Endothelial cell (in vitro differentiated cells): ENCODE data around the gene NAA25. TPM values are rescaled to one million over a fixed set of nuclear protein-coding genes. Genes with fewer than 3 reads are reported as not detected.

Experiments
- DNase-seq: peaks from one replicate; pipeline ENCODE4 v3.0.0; 2021; ENCODE audit warnings: low spot score
- H3K27ac Mint-ChIP-seq: one replicate; pipeline ENCODE4 v1.8.0; 2021; ENCODE audit warnings: mixed read lengths, inconsistent platforms; ENCODE audit not compliant: unreplicated experiment
- H3K27me3 Mint-ChIP-seq: one replicate; pipeline ENCODE4 v1.8.0; 2021; ENCODE audit warnings: mild to moderate bottlenecking, moderate library complexity, mixed read lengths, inconsistent platforms; ENCODE audit not compliant: unreplicated experiment
- H3K36me3 Mint-ChIP-seq: one replicate; pipeline ENCODE4 v1.8.0; 2021; ENCODE audit warnings: mild to moderate bottlenecking, low read depth, mixed read lengths, inconsistent platforms; ENCODE audit not compliant: unreplicated experiment
- H3K4me1 Mint-ChIP-seq: one replicate; pipeline ENCODE4 v1.8.0; 2021; ENCODE audit warnings: mild to moderate bottlenecking, mixed read lengths, inconsistent platforms; ENCODE audit not compliant: unreplicated experiment
- H3K4me3 Mint-ChIP-seq: one replicate; pipeline ENCODE4 v1.8.0; 2021; ENCODE audit warnings: mild to moderate bottlenecking, mixed read lengths, inconsistent platforms; ENCODE audit not compliant: unreplicated experiment
- H3K9me3 Mint-ChIP-seq: one replicate; pipeline ENCODE4 v1.8.0; 2021; ENCODE audit warnings: mixed read lengths, inconsistent platforms; ENCODE audit not compliant: unreplicated experiment
- long read RNA-seq: library from polyadenylated mRNA; unstranded; transcript quantifications from one replicate; pipeline ENCODE4 v2.0.0, GENCODE V29; 2020; ENCODE audit not compliant: unreplicated experiment
- total RNA-seq: library from RNA; stranded (reverse); fragmentation: NEBNext Ultra II Directional; extraction: Animal tissue kit (Norgen Biotek cat#: 25700); gene quantifications from one replicate; pipeline ENCODE4 v1.2.1, GENCODE V29; 2021; ENCODE audit not compliant: unreplicated experiment
- TF ChIP-seq, protein P1 (sequence below): fragments of 200-600 bp; sonication (generic); IDR thresholded peaks from one replicate; pipeline ENCODE4 v1.5.0; 2021; ENCODE audit warnings: antibody characterized with exemption; ENCODE audit not compliant: unreplicated experiment

NAA25 gene
- total RNA-seq: 23.4 TPM
- long read RNA-seq, partial matches to known transcripts: 7 of 10 reads
- long read RNA-seq, other reads (novel, unspliced or antisense): 3 of 10 reads

DNA sequence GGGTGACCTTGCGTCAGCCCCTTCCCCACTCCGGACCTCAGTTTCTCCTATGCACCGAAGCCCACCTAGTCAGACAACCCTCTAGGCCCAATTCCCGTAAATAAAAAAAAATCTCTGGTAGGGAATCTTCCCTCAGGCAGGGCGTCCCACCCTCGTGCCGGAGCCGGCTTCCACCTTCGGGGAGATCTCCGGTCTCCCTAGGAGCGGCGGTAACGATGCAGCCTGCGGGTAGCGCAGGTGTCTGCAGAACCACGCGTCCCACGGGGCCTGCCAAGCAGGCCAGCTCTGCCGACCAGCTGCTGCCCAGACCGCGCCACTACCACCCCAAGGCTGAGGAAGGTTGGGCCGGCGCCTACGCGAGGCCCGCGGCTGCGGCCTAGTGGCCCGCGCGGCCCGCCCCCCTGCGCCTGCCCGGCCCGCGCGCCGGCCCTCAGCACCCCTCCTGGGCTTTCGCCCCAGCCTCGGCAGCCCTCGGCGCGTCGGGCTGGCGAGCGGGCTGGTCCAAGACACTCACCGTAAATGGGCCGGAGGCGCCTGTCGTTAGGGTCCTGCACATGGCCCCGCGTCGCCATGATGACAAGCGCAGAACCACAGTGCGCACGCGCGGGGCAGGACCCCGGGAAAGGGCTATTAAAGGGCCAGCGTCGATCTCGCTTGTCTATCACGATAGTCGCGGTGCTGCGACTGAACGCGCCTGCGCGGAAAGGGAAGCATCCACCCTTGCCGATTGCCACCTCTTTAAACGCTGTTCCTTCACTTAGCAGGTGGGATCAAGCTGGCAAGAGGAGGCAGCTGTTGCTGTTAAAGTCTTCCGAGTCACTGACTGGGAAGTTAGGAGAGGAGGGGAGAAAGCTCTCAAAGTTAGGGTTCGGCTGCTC is at the start of gene NAA25:
Gene NAA25, minus strand, starts transcription at position 582 of the 878 bp plus-strand sequence. Its CDS starts 10 bp downstream, at position 572.
- DNase-seq: peak; percentile 92
- peaks cover 7% of the 10 kb centered on the region for H3K27me3 Mint-ChIP-seq

DNA sequence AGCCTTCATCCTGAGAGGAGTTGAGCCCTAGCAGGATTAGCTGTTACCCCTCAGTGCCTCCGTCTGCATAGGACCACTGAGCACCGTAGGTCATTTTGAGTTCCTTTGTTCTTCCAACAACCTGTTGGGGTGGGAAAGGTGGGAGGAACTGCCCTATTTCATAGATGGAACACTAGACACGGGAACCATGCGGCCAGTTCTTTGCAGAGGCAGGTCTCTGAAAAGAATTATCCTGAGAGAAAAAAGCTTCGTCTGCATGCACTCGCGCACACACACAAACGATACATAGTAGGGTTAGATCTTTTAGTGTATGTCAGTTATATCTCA is 45.3 kb upstream of the NAA25 start:
- Mint-ChIP-seq H3K36me3 (peaks cover 52% of the 10 kb centered on the region), H3K4me1 (peaks cover 5% of the 10 kb centered on the region), H3K9me3 (no peaks in the 10 kb centered on the region), H3K4me3 (peak overlapping the region; percentile 42), H3K27me3 (no peaks in the 10 kb centered on the region), H3K27ac (no peak overlapping the region)
- TF ChIP-seq, protein P1, sequence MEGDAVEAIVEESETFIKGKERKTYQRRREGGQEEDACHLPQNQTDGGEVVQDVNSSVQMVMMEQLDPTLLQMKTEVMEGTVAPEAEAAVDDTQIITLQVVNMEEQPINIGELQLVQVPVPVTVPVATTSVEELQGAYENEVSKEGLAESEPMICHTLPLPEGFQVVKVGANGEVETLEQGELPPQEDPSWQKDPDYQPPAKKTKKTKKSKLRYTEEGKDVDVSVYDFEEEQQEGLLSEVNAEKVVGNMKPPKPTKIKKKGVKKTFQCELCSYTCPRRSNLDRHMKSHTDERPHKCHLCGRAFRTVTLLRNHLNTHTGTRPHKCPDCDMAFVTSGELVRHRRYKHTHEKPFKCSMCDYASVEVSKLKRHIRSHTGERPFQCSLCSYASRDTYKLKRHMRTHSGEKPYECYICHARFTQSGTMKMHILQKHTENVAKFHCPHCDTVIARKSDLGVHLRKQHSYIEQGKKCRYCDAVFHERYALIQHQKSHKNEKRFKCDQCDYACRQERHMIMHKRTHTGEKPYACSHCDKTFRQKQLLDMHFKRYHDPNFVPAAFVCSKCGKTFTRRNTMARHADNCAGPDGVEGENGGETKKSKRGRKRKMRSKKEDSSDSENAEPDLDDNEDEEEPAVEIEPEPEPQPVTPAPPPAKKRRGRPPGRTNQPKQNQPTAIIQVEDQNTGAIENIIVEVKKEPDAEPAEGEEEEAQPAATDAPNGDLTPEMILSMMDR: no peak
- DNase-seq: no peak

More for the DNA sequence above, at the start of gene NAA25:
- Mint-ChIP-seq H3K36me3 (no peaks in the 10 kb centered on the region), H3K9me3 (no peaks in the 10 kb centered on the region), H3K4me3 (peak within 1 kb of the TSS; percentile 97), H3K4me1 (peaks cover 20% of the 10 kb centered on the region), H3K27ac (peak within 1 kb of the TSS; percentile 88)
- TF ChIP-seq, protein P1: no peak

DNA sequence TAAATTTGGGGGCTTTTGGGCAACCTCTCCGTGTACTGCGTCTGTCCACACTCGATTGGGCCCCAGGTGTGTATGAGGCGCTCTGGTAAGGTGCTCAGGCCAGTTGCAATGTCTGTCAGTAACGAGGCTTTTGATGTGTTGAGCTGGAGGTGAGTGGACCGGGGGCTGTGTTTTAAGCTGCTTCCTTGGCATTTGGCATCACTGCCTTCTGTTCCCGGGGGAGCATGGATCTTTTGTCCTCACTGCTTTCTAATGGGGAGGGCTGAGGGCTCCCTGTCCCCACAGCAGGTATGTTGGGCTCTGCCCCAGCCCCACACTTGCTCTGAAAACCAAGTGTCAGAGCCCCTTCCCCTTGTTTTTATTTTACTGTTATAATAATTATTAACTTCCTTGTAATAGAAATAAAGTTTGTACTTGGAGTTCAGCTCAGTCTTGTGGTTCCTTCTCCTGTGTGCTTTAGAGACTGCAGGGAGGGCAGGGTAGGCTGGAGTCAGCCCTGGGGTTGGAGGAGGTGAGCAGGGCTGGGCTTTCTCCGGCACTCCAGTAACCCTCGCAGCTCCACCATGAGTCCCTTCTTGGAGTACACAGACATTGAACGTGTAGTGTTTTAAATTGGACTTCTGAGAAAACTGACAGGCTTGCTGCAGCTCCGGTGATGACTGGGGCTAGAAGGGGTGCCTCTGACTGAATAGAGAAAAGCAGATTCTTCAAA is 44.8 kb upstream of the NAA25 start:
- TF ChIP-seq, protein P1: no peak
- no peaks in the 10 kb centered on the region for H3K27me3 Mint-ChIP-seq
- no peak overlapping the region for H3K27ac Mint-ChIP-seq
- no peak overlapping the region for H3K4me3 Mint-ChIP-seq
- peaks cover 5% of the 10 kb centered on the region for H3K4me1 Mint-ChIP-seq
- peaks cover 53% of the 10 kb centered on the region for H3K36me3 Mint-ChIP-seq
- DNase-seq: no peak
- H3K9me3 Mint-ChIP-seq: no peaks in the 10 kb centered on the region

DNA sequence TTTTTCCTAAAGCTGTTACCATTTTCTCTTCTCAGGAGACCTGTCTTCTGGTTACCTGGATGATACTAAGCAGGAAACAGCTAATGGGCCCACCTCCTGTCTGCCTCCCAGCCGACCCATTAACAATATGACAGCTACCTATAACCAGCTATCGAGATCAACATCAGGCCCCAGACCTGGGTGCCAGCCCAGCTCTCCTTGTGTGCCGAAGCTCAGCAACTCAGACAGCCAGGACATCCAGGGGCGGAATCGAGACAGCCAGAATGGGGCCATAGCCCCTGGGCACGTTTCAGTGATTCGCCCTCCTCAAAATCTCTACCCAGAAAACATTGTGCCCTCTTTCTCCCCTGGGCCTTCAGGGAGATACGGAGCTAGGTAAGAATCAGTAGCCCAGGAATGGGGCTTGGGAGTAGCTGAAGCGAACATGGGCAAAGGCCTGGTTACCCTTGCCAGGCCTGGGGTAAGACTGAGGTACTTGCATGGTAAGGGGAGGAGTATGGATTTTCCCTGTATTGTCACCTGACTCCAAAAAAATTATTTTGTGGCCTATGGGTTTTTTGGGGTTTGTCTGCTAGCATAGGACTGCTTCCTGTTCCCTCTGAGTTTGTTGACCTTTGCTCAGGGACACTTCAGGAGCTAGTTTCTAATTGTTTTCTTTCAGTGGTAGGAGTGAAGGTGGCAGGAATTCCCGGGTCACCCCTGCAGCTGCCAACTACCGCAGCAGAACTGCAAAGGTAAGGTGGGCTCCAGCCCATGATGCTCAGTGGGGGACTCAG is 43.4 kb upstream of the NAA25 start:
- Mint-ChIP-seq H3K4me1 (peaks cover 5% of the 10 kb centered on the region), H3K9me3 (no peaks in the 10 kb centered on the region), H3K4me3 (peak overlapping the region; percentile 80), H3K27me3 (no peaks in the 10 kb centered on the region), H3K36me3 (peaks cover 39% of the 10 kb centered on the region), H3K27ac (peak overlapping the region; percentile 84)
- TF ChIP-seq, protein P1: no peak
- no peak for DNase-seq
